Measurements from ENCODE around the gene HYOU1.
A peak's percentile ranks its signal among the peaks of the same experiment; 100 is the strongest.

The HYOU1 gene

DNA sequence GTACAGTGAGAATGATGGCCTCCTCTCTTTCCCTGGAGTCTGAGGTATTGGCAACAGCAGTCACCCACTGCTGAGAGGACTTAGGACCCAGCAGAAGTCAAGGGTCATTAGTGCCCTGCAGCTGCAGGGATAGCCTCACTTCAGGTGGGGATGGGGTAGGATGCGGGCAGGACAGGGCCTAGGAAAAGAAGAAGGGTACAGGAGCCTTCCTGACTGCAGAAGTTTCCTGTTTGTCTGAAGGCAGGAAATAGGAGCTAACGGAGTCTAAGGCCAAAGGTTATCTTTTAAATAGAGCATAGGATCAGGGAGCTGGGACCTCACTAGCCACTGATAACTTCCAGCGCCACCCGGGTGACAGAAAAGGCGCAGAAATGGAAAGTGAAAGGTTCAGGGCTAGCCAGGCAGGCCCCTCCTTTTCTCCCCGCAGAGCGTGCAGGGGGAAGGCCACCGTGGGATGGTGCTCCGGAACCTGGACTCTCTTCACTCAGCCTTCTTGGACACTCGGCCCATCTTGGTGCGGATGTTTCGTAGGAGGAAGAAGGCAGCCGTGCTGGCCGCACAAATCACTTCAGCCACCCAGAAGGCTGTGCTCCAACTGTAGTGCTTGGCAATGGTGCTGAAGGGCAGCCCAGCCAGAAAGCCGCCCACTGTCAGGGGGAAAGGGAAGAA is 32.4 kb downstream of the HYOU1 start:
- H3K27ac ChIP-seq: no peak overlapping the region
- TF ChIP-seq ZFX (IDR thresholded peaks at IDR 0.05; ENCODE audit: borderline replicate concordance): no peak
- TF ChIP-seq, protein P1, sequence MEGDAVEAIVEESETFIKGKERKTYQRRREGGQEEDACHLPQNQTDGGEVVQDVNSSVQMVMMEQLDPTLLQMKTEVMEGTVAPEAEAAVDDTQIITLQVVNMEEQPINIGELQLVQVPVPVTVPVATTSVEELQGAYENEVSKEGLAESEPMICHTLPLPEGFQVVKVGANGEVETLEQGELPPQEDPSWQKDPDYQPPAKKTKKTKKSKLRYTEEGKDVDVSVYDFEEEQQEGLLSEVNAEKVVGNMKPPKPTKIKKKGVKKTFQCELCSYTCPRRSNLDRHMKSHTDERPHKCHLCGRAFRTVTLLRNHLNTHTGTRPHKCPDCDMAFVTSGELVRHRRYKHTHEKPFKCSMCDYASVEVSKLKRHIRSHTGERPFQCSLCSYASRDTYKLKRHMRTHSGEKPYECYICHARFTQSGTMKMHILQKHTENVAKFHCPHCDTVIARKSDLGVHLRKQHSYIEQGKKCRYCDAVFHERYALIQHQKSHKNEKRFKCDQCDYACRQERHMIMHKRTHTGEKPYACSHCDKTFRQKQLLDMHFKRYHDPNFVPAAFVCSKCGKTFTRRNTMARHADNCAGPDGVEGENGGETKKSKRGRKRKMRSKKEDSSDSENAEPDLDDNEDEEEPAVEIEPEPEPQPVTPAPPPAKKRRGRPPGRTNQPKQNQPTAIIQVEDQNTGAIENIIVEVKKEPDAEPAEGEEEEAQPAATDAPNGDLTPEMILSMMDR (IDR thresholded peaks at IDR 0.05): no peak

- TF ChIP-seq, protein P1 (IDR thresholded peaks at IDR 0.05): no peak
- no peak for TF ChIP-seq ZFX (IDR thresholded peaks at IDR 0.05; ENCODE audit: borderline replicate concordance)
- H3K27ac ChIP-seq: no peak overlapping the region
These were observed 33.3 kb downstream of the HYOU1 start for GRCh38 chr11:119023741-119024140.

DNA sequence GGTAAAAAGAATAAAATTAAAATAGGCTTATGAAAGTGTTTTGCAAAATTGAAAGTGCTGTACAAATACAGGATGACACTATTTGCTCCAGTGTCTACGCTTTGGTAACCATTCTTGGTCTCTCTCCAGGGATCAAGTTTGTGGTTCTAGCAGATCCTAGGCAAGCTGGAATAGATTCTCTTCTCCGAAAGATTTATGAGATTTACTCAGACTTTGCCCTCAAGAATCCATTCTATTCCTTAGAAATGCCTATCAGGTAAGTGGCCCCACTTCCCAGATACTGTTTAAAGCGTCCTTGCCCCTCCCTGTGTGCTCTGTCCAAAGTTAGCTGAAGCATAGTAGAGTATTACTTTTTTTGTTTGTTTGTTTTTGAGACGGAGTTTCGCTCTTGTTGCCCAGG is 35.4 kb downstream of the HYOU1 start:
- TF ChIP-seq, protein P1 (IDR thresholded peaks at IDR 0.05): no peak
- no peak for TF ChIP-seq ZFX (IDR thresholded peaks at IDR 0.05; ENCODE audit: borderline replicate concordance)
- peak overlapping the region; percentile 64 for H3K27ac ChIP-seq

- H3K27ac ChIP-seq: no peak overlapping the region
- TF ChIP-seq ZFX (IDR thresholded peaks at IDR 0.05; ENCODE audit: borderline replicate concordance): no peak
- TF ChIP-seq, protein P1 (IDR thresholded peaks at IDR 0.05): no peak
These were observed 37.0 kb downstream of the HYOU1 start for GRCh38 chr11:119019996-119020395.

DNA sequence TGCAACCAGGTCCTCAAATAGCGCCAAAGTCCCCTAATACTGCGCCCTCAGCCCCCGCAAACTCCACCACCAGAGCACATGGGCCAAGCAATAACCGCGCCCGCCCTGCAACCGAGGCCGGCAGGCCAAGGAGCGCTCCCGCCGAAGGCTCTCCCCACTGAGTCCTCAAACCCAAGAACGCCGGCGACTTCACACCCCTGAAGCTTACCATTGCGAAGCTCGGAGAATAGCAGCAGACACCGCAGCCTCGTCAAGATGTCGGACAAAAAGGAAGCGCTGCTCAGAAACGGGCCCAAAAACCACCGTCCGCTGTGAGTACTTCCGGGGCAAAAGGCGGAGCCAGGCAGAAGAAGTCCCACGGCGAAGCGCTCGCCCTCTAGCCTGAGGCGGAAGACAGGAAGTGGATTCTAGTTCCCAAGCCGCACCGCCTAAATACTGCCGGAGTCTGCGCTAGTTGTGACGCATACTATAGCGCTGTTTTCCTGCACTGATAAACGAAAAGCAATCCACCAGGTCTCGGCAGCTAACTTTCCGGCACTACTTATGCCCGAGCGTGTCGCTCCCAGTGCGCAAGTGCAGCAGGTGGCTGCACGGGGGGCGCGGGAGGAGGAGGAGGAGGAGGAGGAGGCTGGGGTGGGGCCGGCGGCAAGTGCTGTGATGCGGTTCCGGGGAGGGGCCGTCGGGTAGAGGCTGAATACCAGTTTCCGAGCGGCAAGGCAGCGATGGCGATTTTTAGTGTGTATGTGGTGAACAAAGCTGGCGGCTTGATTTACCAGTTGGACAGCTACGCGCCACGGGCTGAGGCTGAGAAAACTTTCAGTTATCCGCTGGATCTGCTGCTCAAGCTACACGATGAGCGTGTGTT is 38.7 kb downstream of the HYOU1 start, which contains the start of the genes RPS25 and TRAPPC4:
RPS25 (minus strand) TSS at position 270 of the 865 bp plus-strand sequence; CDS start at position 211, 59 bp downstream.
TRAPPC4 (plus strand) TSS at position 693 of the 865 bp plus-strand sequence; CDS start at position 723, 30 bp downstream.
- TF ChIP-seq ZFX (IDR thresholded peaks at IDR 0.05; ENCODE audit: borderline replicate concordance): no peak
- TF ChIP-seq, protein P1 (IDR thresholded peaks at IDR 0.05): no peak
- peak within 1 kb of the TSS; percentile 96 for H3K27ac ChIP-seq

DNA sequence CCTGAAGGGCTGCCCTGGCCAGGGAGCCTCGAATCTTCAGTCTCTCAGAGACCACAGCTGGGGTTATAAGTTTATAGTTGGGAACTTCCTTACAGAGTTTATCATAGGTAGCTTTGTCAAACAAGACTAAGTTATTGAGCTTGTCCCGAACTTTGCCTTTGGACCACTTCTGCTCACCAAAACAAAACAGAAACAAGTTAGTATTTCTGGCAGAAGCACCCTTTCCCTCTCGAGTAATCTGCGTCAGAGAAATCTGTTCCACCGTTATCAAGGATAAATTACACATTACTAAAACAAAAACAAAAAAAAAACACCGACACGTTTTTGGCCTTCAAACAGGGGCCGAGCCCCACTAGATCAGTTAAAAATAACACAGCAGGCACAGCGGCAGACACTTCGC is 39.6 kb downstream of the HYOU1 start:
- peak overlapping the region; percentile 96 for H3K27ac ChIP-seq

DNA sequence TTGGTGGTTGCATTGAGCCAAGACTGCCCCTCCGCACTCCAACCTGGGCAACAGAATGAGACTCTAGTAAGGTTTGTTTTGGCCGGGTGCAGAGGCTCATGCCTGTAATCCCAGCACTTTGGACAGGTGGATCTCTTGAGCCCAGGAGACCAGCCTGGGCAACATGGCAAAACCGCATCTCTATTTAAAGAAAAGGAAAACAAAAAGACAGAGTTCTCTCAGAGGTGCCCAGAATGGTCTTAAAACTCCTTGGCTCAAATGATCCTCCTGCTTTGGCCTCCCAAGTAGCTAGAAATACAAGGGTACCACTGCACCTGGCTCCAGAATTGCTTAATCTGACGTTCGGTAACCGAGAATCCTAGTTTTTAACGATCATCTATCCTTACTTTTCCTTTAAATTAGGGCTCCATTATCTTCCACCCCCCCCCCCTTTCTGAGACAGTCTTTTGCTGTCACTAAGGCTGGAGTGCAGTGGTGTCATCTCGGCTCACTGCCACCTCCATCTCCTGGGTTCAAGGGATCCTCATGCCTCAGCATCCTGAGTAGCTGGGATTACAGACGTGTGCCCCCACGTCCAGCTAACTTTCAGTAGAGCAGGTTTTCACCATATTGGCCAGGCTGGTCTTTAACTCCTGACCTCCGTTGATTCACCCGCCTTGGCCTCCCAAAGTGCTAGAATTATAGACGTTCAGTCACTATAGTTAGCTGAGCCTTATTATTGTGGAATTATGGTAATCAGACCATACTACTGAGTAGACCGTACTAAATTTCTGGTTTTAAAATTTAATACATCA is 40.6 kb downstream of the HYOU1 start:
- H3K27ac ChIP-seq: peak overlapping the region; percentile 96

More for the DNA sequence above, 40.6 kb downstream of the HYOU1 start:
- no peak for TF ChIP-seq ZFX (IDR thresholded peaks at IDR 0.05; ENCODE audit: borderline replicate concordance)
- TF ChIP-seq, protein P1 (IDR thresholded peaks at IDR 0.05): no peak

All from 22Rv1 (cell line).